HUDEP-2 (cell line): ENCODE measurements around the gene DYDC2.
"Not testable (repeated sequence)": the region's sequence is repeated elsewhere in the genome, so short reads cannot be mapped to it uniquely, and the experiment has no call there.

Source experiments
- DNase-seq, 76 experiments: peaks; one replicate each; lab custom pipeline; 2025; ENCODE audit not compliant: unreplicated experiment in 76 of 76; lab: John Stamatoyannopoulos, UW

Gene DYDC2

GRCh38 chr10:80411681-80412220, 55.2 kb downstream of the DYDC2 start:
- peak in 9 of 76 experiments; percentile 2 to 19 (median 7) for DNase-seq

- no peak for DNase-seq
Measured at GRCh38 chr10:80412486-80412885, 55.9 kb downstream of the DYDC2 start.

- peak in 5 of 76 experiments; percentile 1 to 14 (median 8) for DNase-seq
Measured at GRCh38 chr10:80413271-80413996, 56.9 kb downstream of the DYDC2 start.

- peak in 18 of 76 experiments; percentile 3 to 47 (median 9) for DNase-seq
Measured at GRCh38 chr10:80414142-80414895, 57.7 kb downstream of the DYDC2 start.

- no peak for DNase-seq
Measured at GRCh38 chr10:80415734-80416478, 59.3 kb downstream of the DYDC2 start.

GRCh38 chr10:80416479-80417098, 60.0 kb downstream of the DYDC2 start:
- no peak for DNase-seq

GRCh38 chr10:80417256-80417655, 60.7 kb downstream of the DYDC2 start:
- DNase-seq = not testable (repeated sequence)
